Smooth muscle cell of the coronary artery (primary cell): Measurements from ENCODE around the gene NR2C1. TPM values are rescaled to one million over a fixed set of nuclear protein-coding genes. Genes with fewer than 3 reads are reported as not detected.

Source experiments
- total RNA-seq: library from RNA; depleted of rRNA; stranded (reverse); fragments of >200 nt; gene quantifications from 2 replicates; pipeline ENCODE4 v1.2.3, GENCODE V29; 2014; ENCODE audit warnings: low replicate concordance

The NR2C1 gene
- total RNA-seq, result 7.5 and 14.4 TPM in 2 replicates

GRCh38 chr12:95072900-95073697 lies at the start of gene NR2C1:
Gene NR2C1 (minus strand): TSS chr12:95073618. CDS start chr12:95067384, 6,234 bp downstream.

DNA sequence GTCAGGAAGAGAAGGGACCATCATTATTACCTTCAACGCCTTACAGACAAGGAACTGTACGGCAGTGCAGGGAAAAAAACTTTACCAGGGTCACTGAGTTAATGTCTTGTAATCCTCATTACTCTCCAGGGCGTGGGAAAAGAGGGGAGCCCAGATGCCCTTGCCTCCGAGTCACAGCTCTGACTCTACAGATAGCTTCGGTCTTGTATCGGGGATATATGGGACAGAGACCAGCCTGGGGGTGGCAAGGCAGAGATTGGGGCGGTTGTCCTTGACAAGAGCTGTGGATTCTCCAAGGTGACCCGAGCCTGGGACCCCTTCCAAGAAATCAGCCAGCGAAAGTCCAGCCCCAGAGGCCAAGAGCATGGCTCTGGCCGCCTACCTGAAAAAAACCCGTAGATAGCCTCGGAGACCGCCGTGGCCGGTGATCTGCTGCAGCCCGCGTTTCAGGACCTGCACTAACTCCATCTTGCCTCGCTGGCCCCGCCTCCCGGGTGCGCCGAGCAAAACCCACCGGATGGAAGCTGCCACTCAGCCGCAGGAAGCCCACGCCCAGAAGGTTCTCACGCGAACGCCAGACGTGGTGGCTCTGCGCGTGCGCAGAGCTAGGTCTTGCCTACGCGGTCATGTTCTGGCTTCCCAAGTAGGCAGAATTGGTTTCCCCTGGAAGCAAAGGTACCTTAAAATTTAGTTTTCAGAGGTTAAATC lies 70.1 kb downstream of the NR2C1 start, which contains the start of gene NDUFA12:
TSS of gene NDUFA12 (minus strand) at position 485 of the 708 bp plus-strand sequence. CDS start at position 468, 17 bp downstream.

Other genes starting within 250 kb of the NR2C1 start
- 93.7 and 104 TPM in 2 replicates for gene NDUFA12, start 69.9 kb downstream of the NR2C1 start, total RNA-seq
- 2.6 and 26.9 TPM in 2 replicates for gene FGD6, start 143.8 kb upstream of the NR2C1 start, total RNA-seq
- gene VEZT, start 144.2 kb upstream of the NR2C1 start, total RNA-seq, result 33.3 and 87.9 TPM in 2 replicates